Liver (tissue), 9 donors: ENCODE data around the gene GRK2. TPM values are rescaled to one million over a fixed set of nuclear protein-coding genes. Genes with fewer than 3 reads are reported as not detected.

Experiments
- DNase-seq: peaks from one replicate; pipeline ENCODE4 v3.0.0-alpha.2; 2017; ENCODE audit warnings: low spot score
- H3K27ac ChIP-seq, 2 donors: one replicate each; pipeline ENCODE4 v1.7.0; 2013; ENCODE audit warnings: inconsistent platforms in 2 of 2, low read length in 2 of 2, control low read depth in 1 of 2, low read depth in 1 of 2, mild to moderate bottlenecking in 1 of 2
- H3K27me3 ChIP-seq, 4 donors: one replicate each; pipeline versions ENCODE4 v1.6.1 to v1.7.0; 2013; ENCODE audit warnings: low read length in 3 of 4, inconsistent platforms in 1 of 4, mild to moderate bottlenecking in 1 of 4, moderate library complexity in 1 of 4; ENCODE audit not compliant: control insufficient read depth in 4 of 4, insufficient read depth in 4 of 4
- H3K36me3 ChIP-seq, 4 donors: one replicate each; pipeline versions ENCODE4 v1.6.1 to v1.7.0; 2013; ENCODE audit warnings: low read length in 3 of 4, mild to moderate bottlenecking in 3 of 4, low read depth in 1 of 4, moderate library complexity in 1 of 4; ENCODE audit not compliant: control insufficient read depth in 4 of 4, insufficient read depth in 3 of 4
- H3K4me1 ChIP-seq, 4 donors: one replicate each; pipeline versions ENCODE4 v1.6.1 to v1.7.0; 2013; ENCODE audit warnings: low read length in 3 of 4, mild to moderate bottlenecking in 3 of 4, moderate library complexity in 1 of 4; ENCODE audit not compliant: control insufficient read depth in 4 of 4, insufficient read depth in 4 of 4
- H3K4me3 ChIP-seq, 3 donors: one replicate each; pipeline versions ENCODE4 v1.6.1 to v1.7.0; 2013; ENCODE audit warnings: low read length in 3 of 3, control low read depth in 1 of 3, low read depth in 1 of 3, mild to moderate bottlenecking in 1 of 3
- H3K9ac ChIP-seq, 2 donors: one replicate each; pipeline ENCODE4 v1.7.0; 2013; ENCODE audit warnings: low read length in 2 of 2, mild to moderate bottlenecking in 2 of 2, moderate library complexity in 2 of 2, control low read depth in 1 of 2, low read depth in 1 of 2
- H3K9me3 ChIP-seq, 4 donors: one replicate each; pipeline versions ENCODE4 v1.6.1 to v1.7.0; 2013; ENCODE audit warnings: low read length in 3 of 4; ENCODE audit not compliant: control insufficient read depth in 4 of 4
- EGR1 ChIP-seq, 2 donors: IDR thresholded peaks; 2 replicates each; pipeline ENCODE4 v1.6.1; 2016 to 2018; ENCODE audit warnings: antibody characterized with exemption in 2 of 2, low read depth in 2 of 2
- FOXA1 ChIP-seq: IDR thresholded peaks from 2 replicates; pipeline ENCODE4 v1.6.1; 2016; ENCODE audit warnings: antibody characterized with exemption
- FOXA2 ChIP-seq: IDR thresholded peaks from 2 replicates; pipeline ENCODE4 v1.6.1; 2016; ENCODE audit warnings: antibody characterized with exemption
- GABPA ChIP-seq, 2 donors: IDR thresholded peaks in 1 of 2; conservative IDR thresholded peaks in 1 of 2; 2 replicates each; pipeline ENCODE4 v1.6.1; 2016; ENCODE audit warnings: antibody characterized with exemption in 2 of 2, mild to moderate bottlenecking in 1 of 2, moderate library complexity in 1 of 2
- HNF4A ChIP-seq, 2 donors: conservative IDR thresholded peaks; 2 replicates each; pipeline ENCODE4 v1.6.1; 2016; ENCODE audit warnings: antibody characterized with exemption in 2 of 2, mild to moderate bottlenecking in 2 of 2
- HNF4G ChIP-seq: IDR thresholded peaks from 2 replicates; pipeline ENCODE4 v1.6.1; 2016; ENCODE audit warnings: antibody characterized with exemption
- JUND ChIP-seq, 2 donors: IDR thresholded peaks; 2 replicates each; pipeline ENCODE4 v1.6.1; 2016; ENCODE audit warnings: antibody characterized with exemption in 2 of 2
- NR2F2 ChIP-seq: IDR thresholded peaks from 2 replicates; pipeline ENCODE4 v1.6.1; 2016; ENCODE audit warnings: antibody characterized with exemption
- RAD21 ChIP-seq, 2 donors: IDR thresholded peaks; 2 replicates each; pipeline ENCODE4 v1.6.1; 2016; ENCODE audit warnings: antibody characterized with exemption in 2 of 2, mild to moderate bottlenecking in 2 of 2
- RXRA ChIP-seq, 2 donors: IDR thresholded peaks; 2 replicates each; pipeline ENCODE4 v1.6.1; 2017 to 2018; ENCODE audit warnings: antibody characterized with exemption in 2 of 2, mild to moderate bottlenecking in 1 of 2
- SP1 ChIP-seq: IDR thresholded peaks from 2 replicates; pipeline ENCODE4 v1.6.1; 2018; ENCODE audit warnings: antibody characterized with exemption, mild to moderate bottlenecking
- TAF1 ChIP-seq: conservative IDR thresholded peaks from 2 replicates; pipeline ENCODE4 v1.6.1; 2016; ENCODE audit warnings: antibody characterized with exemption, mild to moderate bottlenecking
- YY1 ChIP-seq: IDR thresholded peaks from 2 replicates; pipeline ENCODE4 v1.6.1; 2016; ENCODE audit warnings: antibody characterized with exemption, mild to moderate bottlenecking
- WGBS: extraction: QIAGEN DNeasy Blood & Tissue Kit; methylation state at CpG from one replicate; pipeline ENCODE4 v1.1.7; 2013; 5-methylcytosine and 5-hydroxymethylcytosine counted together
- polyA plus RNA-seq, 2 donors: library from polyadenylated mRNA; stranded (reverse) in 1 of 2; unstranded in 1 of 2; fragments of 200-250 nt in 1 of 2; fragments of >200 nt in 1 of 2; fragmentation: Nextera tagmentation in 1 of 2; extraction: Ambion mirVana in 1 of 2; gene quantifications; one replicate each; pipeline versions ENCODE4 v1.2.1 to v1.2.3, GENCODE V29; 2013 to 2015
- total RNA-seq, 2 donors: library from RNA; depleted of rRNA; stranded (reverse); fragments of >200 nt; gene quantifications; one replicate each; pipeline ENCODE4 v1.2.3, GENCODE V29; 2014
- TF ChIP-seq, protein P1 (sequence below): fragments of 150-350 bp; IDR thresholded peaks from 2 replicates; pipeline ENCODE4 v1.5.1; 2017; ENCODE audit warnings: improper control_type of control experiment, low read depth, low read length; ENCODE audit not compliant: missing input control
- TF ChIP-seq, protein P2 (sequence below): IDR thresholded peaks from 2 replicates; pipeline ENCODE4 v1.6.1; 2016; ENCODE audit warnings: antibody characterized with exemption, mild to moderate bottlenecking
- TF ChIP-seq, protein P3 (sequence below): IDR thresholded peaks from 2 replicates; pipeline ENCODE4 v1.6.1; 2016; ENCODE audit warnings: antibody characterized with exemption
- TF ChIP-seq, protein P4 (sequence below): IDR thresholded peaks from 2 replicates; pipeline ENCODE4 v1.6.1; 2016; ENCODE audit warnings: antibody characterized with exemption
- TF ChIP-seq, protein P5 (sequence below): IDR thresholded peaks from 2 replicates; pipeline ENCODE4 v1.6.1; 2016; ENCODE audit warnings: antibody characterized with exemption
- donor health status: healthy.
- donor health status: healthy.
- donor health status: healthy.
- donor health status: healthy.
- donor health status: healthy.

GRK2 gene
- total and polyA plus RNA-seq, 4 donors = 13.4 to 41.4 (median 31.7) TPM

DNA sequence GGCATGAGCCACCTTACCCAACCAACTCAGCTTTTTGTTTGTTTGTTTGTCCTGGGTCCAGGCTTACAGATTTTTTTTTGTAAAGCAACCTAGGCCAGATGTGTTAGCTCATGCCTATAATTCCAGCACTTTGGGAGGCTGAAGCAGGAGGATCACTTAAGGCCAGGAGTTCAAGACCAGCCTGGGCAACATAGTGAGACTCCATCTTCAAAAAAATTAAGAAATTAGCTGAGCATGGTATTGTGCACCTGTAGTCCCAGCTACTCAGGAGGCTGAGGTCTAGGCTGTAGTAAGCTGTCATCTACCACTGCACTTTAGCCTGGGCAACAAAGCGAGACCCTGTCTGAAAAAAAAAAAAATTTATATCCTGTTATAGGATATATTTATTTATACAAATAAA, 28.7 kb upstream of the GRK2 start:
- Histone ChIP-seq H3K4me3 (no peak overlapping the region), H3K4me1 (peaks cover 0 to 37% (median 28%) of the 10 kb centered on the region in 4 donors), H3K36me3 (peaks cover 0 to 3% (median 0%) of the 10 kb centered on the region in 4 donors), H3K9me3 (no peaks in the 10 kb centered on the region), H3K9ac (no peak overlapping the region), H3K27me3 (no peaks in the 10 kb centered on the region), H3K27ac (no peak overlapping the region)
- TF ChIP-seq NR2F2 (no peak), EGR1 (IDR thresholded peaks at IDR 0.05; ENCODE audit: low read depth in 2 of 2) (no peak), GABPA (IDR thresholded peaks at IDR 0.05 in 1 of 2, conservative IDR thresholded peaks at IDR 0.05 in 1 of 2) (no peak), FOXA1 (no peak), RXRA (IDR thresholded peaks at IDR 0.05) (no peak), RAD21 (IDR thresholded peaks at IDR 0.05) (no peak), FOXA2 (no peak), JUND (IDR thresholded peaks at IDR 0.05) (no peak), YY1 (no peak), HNF4A (conservative IDR thresholded peaks at IDR 0.05) (no peak), HNF4G (no peak), SP1 (no peak), TAF1 (no peak)
- TF ChIP-seq, protein P1, sequence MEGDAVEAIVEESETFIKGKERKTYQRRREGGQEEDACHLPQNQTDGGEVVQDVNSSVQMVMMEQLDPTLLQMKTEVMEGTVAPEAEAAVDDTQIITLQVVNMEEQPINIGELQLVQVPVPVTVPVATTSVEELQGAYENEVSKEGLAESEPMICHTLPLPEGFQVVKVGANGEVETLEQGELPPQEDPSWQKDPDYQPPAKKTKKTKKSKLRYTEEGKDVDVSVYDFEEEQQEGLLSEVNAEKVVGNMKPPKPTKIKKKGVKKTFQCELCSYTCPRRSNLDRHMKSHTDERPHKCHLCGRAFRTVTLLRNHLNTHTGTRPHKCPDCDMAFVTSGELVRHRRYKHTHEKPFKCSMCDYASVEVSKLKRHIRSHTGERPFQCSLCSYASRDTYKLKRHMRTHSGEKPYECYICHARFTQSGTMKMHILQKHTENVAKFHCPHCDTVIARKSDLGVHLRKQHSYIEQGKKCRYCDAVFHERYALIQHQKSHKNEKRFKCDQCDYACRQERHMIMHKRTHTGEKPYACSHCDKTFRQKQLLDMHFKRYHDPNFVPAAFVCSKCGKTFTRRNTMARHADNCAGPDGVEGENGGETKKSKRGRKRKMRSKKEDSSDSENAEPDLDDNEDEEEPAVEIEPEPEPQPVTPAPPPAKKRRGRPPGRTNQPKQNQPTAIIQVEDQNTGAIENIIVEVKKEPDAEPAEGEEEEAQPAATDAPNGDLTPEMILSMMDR = no peak
- TF ChIP-seq, protein P2, sequence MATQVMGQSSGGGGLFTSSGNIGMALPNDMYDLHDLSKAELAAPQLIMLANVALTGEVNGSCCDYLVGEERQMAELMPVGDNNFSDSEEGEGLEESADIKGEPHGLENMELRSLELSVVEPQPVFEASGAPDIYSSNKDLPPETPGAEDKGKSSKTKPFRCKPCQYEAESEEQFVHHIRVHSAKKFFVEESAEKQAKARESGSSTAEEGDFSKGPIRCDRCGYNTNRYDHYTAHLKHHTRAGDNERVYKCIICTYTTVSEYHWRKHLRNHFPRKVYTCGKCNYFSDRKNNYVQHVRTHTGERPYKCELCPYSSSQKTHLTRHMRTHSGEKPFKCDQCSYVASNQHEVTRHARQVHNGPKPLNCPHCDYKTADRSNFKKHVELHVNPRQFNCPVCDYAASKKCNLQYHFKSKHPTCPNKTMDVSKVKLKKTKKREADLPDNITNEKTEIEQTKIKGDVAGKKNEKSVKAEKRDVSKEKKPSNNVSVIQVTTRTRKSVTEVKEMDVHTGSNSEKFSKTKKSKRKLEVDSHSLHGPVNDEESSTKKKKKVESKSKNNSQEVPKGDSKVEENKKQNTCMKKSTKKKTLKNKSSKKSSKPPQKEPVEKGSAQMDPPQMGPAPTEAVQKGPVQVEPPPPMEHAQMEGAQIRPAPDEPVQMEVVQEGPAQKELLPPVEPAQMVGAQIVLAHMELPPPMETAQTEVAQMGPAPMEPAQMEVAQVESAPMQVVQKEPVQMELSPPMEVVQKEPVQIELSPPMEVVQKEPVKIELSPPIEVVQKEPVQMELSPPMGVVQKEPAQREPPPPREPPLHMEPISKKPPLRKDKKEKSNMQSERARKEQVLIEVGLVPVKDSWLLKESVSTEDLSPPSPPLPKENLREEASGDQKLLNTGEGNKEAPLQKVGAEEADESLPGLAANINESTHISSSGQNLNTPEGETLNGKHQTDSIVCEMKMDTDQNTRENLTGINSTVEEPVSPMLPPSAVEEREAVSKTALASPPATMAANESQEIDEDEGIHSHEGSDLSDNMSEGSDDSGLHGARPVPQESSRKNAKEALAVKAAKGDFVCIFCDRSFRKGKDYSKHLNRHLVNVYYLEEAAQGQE = no peak
- TF ChIP-seq, protein P3, sequence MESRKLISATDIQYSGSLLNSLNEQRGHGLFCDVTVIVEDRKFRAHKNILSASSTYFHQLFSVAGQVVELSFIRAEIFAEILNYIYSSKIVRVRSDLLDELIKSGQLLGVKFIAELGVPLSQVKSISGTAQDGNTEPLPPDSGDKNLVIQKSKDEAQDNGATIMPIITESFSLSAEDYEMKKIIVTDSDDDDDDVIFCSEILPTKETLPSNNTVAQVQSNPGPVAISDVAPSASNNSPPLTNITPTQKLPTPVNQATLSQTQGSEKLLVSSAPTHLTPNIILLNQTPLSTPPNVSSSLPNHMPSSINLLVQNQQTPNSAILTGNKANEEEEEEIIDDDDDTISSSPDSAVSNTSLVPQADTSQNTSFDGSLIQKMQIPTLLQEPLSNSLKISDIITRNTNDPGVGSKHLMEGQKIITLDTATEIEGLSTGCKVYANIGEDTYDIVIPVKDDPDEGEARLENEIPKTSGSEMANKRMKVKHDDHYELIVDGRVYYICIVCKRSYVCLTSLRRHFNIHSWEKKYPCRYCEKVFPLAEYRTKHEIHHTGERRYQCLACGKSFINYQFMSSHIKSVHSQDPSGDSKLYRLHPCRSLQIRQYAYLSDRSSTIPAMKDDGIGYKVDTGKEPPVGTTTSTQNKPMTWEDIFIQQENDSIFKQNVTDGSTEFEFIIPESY = no peak
- TF ChIP-seq, protein P4, sequence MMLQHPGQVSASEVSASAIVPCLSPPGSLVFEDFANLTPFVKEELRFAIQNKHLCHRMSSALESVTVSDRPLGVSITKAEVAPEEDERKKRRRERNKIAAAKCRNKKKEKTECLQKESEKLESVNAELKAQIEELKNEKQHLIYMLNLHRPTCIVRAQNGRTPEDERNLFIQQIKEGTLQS = no peak
- TF ChIP-seq, protein P5, sequence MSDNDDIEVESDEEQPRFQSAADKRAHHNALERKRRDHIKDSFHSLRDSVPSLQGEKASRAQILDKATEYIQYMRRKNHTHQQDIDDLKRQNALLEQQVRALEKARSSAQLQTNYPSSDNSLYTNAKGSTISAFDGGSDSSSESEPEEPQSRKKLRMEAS = no peak
- 98% methylated on average over 1 of the region's 1 CpG for WGBS
- no peak for DNase-seq
